Measurements from ENCODE around the gene NAXE. TPM values are rescaled to one million over a fixed set of nuclear protein-coding genes. Genes with fewer than 3 reads are reported as not detected.

The NAXE gene
- total RNA-seq, 1 experiment from 2014 or later = 96.6 TPM

DNA sequence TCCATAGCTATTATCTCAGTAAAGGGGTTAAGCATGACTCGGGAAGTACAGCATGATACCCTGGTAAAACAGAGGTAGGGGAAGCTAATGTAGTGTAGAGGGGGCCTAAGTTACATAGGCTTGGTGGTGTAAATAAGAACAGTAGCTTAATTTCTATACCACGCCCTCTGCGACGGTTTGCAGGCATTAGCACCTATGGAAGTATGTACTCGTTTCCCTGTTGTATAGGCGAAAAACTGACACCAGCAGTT lies 470 bp upstream of the NAXE start:
- H4K5ac ChIP-seq (ENCODE audit: insufficient read length, low read depth, low read length) = no peak overlapping the region
- H3K9ac ChIP-seq (ENCODE audit: extremely low read depth, insufficient read length, low read length) = peak overlapping the region; percentile 60
- H3T11ph ChIP-seq (ENCODE audit: low read length) = no peak overlapping the region
- H2BK12ac ChIP-seq (ENCODE audit: insufficient read length, low read depth, low read length) = no peak overlapping the region
- peaks cover 15 to 38% (median 28%) of the 10 kb centered on the region in 3 experiments; a peak in 6 of 7 replicates for H3K36me3 Mint-ChIP-seq (ENCODE audit: insufficient read depth in 1 of 3, low read depth in 3 of 3)
- no peak overlapping the region for H3K4ac ChIP-seq (ENCODE audit: low read depth, low read length)
- no peak overlapping the region for H2BK20ac ChIP-seq (ENCODE audit: low read depth, low read length, poor library complexity, severe bottlenecking)
- WGBS (ENCODE audit: extremely low coverage, insufficient read length, low lambda C conversion rate) = no CpG with 5 or more reads among the region's 6 CpGs
- no peak overlapping the region for H2AFZ ChIP-seq (ENCODE audit: low read length)
- no peak overlapping the region for H2AK5ac ChIP-seq (ENCODE audit: insufficient read length, low read length)
- peak overlapping the region; percentile 20 for H3K27ac ChIP-seq (ENCODE audit: insufficient read length, low read depth, low read length)
- no peak overlapping the region for H2BK15ac ChIP-seq (ENCODE audit: low read depth, low read length)
- no peaks in the 10 kb centered on the region for H3K4me1 ChIP-seq (ENCODE audit: insufficient read depth, low read length)
- H2BK5ac ChIP-seq (ENCODE audit: insufficient read length, low read length) = no peak overlapping the region
- peaks cover 3% of the 10 kb centered on the region for H3K23me2 ChIP-seq (ENCODE audit: insufficient read length, low read depth, low read length, poor library complexity, severe bottlenecking)
- peaks cover 2% of the 10 kb centered on the region for H4K20me1 ChIP-seq (ENCODE audit: control insufficient read depth, insufficient read depth, insufficient read length)
- no peak for DNase-seq
- H3K14ac ChIP-seq (ENCODE audit: insufficient read depth, low read length) = no peak overlapping the region
- H2BK120ac ChIP-seq (ENCODE audit: low read depth, low read length, poor library complexity, severe bottlenecking) = no peak overlapping the region
- peaks cover 16 to 17% of the 10 kb centered on the region in 2 experiments for H3K4me1 Mint-ChIP-seq
- H3K27ac Mint-ChIP-seq = peak overlapping the region; percentile 80 to 95 (median 94); a peak in 6 of 7 replicates
- H3K79me2 ChIP-seq (ENCODE audit: insufficient read depth, low read length) = no peaks in the 10 kb centered on the region
- H3K4me3 Mint-ChIP-seq = peak overlapping the region; percentile 79 to 88
- no peaks in the 10 kb centered on the region for H3K9me3 Mint-ChIP-seq
- no peak overlapping the region for H3K23ac ChIP-seq (ENCODE audit: insufficient read length, low read depth, low read length)
- no peak overlapping the region for H3K56ac ChIP-seq (ENCODE audit: insufficient read length, low read depth, low read length)
- H3K4me2 ChIP-seq (ENCODE audit: insufficient read depth, insufficient read length, low read length) = peak overlapping the region; percentile 74
- H3K27me3 Mint-ChIP-seq (ENCODE audit: low read depth) = no peaks in the 10 kb centered on the region
- no peak overlapping the region for H4K91ac ChIP-seq (ENCODE audit: insufficient read length, low read depth, low read length)
- no peak overlapping the region for H3K18ac ChIP-seq (ENCODE audit: insufficient read length, low read depth, low read length)
- no peak overlapping the region for H4K8ac ChIP-seq (replicated peaks; ENCODE audit: insufficient read length, low read depth, low read length)
- H3K79me1 ChIP-seq (ENCODE audit: insufficient read depth, low read depth, low read length, poor library complexity, severe bottlenecking) = no peaks in the 10 kb centered on the region
- TF ChIP-seq, protein P1, sequence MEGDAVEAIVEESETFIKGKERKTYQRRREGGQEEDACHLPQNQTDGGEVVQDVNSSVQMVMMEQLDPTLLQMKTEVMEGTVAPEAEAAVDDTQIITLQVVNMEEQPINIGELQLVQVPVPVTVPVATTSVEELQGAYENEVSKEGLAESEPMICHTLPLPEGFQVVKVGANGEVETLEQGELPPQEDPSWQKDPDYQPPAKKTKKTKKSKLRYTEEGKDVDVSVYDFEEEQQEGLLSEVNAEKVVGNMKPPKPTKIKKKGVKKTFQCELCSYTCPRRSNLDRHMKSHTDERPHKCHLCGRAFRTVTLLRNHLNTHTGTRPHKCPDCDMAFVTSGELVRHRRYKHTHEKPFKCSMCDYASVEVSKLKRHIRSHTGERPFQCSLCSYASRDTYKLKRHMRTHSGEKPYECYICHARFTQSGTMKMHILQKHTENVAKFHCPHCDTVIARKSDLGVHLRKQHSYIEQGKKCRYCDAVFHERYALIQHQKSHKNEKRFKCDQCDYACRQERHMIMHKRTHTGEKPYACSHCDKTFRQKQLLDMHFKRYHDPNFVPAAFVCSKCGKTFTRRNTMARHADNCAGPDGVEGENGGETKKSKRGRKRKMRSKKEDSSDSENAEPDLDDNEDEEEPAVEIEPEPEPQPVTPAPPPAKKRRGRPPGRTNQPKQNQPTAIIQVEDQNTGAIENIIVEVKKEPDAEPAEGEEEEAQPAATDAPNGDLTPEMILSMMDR (conservative IDR thresholded peaks at IDR 0.05) = no peak
- H3K9me3 ChIP-seq (ENCODE audit: control insufficient read depth, low read depth, low read length) = no peaks in the 10 kb centered on the region
- no peaks in the 10 kb centered on the region for H3K27me3 ChIP-seq (ENCODE audit: insufficient read depth, low read length)

Data from H9 (cell line).